H9 (cell line): ENCODE results near the gene TNFSF18. TPM values are rescaled to one million over a fixed set of nuclear protein-coding genes. Genes with fewer than 3 reads are reported as not detected.

Experiments used
- DNase-seq: peaks from one replicate; pipeline ENCODE4 v3.0.0-alpha.2; 2017
- H2AFZ ChIP-seq: one replicate; pipeline ENCODE4 v1.6.1; 2013; ENCODE audit warnings: mild to moderate bottlenecking, low read length, control low read depth, moderate library complexity
- H2AK5ac ChIP-seq: 2 replicates; pipeline ENCODE4 v1.6.1; 2013; ENCODE audit warnings: low read length, control low read depth, mixed read lengths; ENCODE audit not compliant: insufficient read length
- H2BK120ac ChIP-seq: one replicate; pipeline ENCODE4 v1.6.1; 2013; ENCODE audit warnings: low read depth, mild to moderate bottlenecking, low read length, control low read depth, inconsistent platforms; ENCODE audit not compliant: poor library complexity, severe bottlenecking
- H2BK12ac ChIP-seq: 2 replicates; pipeline ENCODE4 v1.6.1; 2013; ENCODE audit warnings: low read length, control low read depth, mixed read lengths, low read depth; ENCODE audit not compliant: insufficient read length
- H2BK15ac ChIP-seq: 2 replicates; pipeline ENCODE4 v1.6.1; 2013; ENCODE audit warnings: low read depth, low read length, control low read depth
- H2BK20ac ChIP-seq: one replicate; pipeline ENCODE4 v1.6.1; 2013; ENCODE audit warnings: low read depth, mild to moderate bottlenecking, low read length, control low read depth, inconsistent platforms; ENCODE audit not compliant: poor library complexity, severe bottlenecking
- H2BK5ac ChIP-seq: 2 replicates; pipeline ENCODE4 v1.6.1; 2013; ENCODE audit warnings: low read length, control low read depth, mixed read lengths; ENCODE audit not compliant: insufficient read length
- H3K14ac ChIP-seq: 2 replicates; pipeline ENCODE4 v1.6.1; 2013; ENCODE audit warnings: low read length, control low read depth; ENCODE audit not compliant: insufficient read depth
- H3K18ac ChIP-seq: 2 replicates; pipeline ENCODE4 v1.6.1; 2013; ENCODE audit warnings: low read depth, mild to moderate bottlenecking, mixed read lengths, low read length, control low read depth; ENCODE audit not compliant: insufficient read length
- H3K23ac ChIP-seq: 2 replicates; pipeline ENCODE4 v1.6.1; 2013; ENCODE audit warnings: low read length, control low read depth, mixed read lengths, low read depth; ENCODE audit not compliant: insufficient read length
- H3K23me2 ChIP-seq: 2 replicates; pipeline ENCODE4 v1.6.1; 2013; ENCODE audit warnings: low read depth, mild to moderate bottlenecking, mixed read lengths, low read length, control low read depth; ENCODE audit not compliant: insufficient read length, poor library complexity, severe bottlenecking
- H3K27ac ChIP-seq: 2 replicates; pipeline ENCODE4 v1.5.1; 2013; ENCODE audit warnings: low read length, control low read depth, mixed read lengths, low read depth; ENCODE audit not compliant: insufficient read length
- H3K27me3 ChIP-seq: 2 replicates; pipeline ENCODE4 v1.6.1; 2013; ENCODE audit warnings: low read length, control low read depth, inconsistent platforms; ENCODE audit not compliant: insufficient read depth
- H3K4ac ChIP-seq: 2 replicates; pipeline ENCODE4 v1.6.1; 2013; ENCODE audit warnings: low read depth, mild to moderate bottlenecking, control low read depth, inconsistent platforms, low read length, moderate library complexity
- H3K4me1 ChIP-seq: 2 replicates; pipeline ENCODE4 v1.6.1; 2013; ENCODE audit warnings: low read length, control low read depth, inconsistent platforms; ENCODE audit not compliant: insufficient read depth
- H3K4me2 ChIP-seq: 2 replicates; pipeline ENCODE4 v1.6.1; 2013; ENCODE audit warnings: low read length, control low read depth, mixed read lengths; ENCODE audit not compliant: insufficient read length, insufficient read depth
- H3K56ac ChIP-seq: 2 replicates; pipeline ENCODE4 v1.6.1; 2013; ENCODE audit warnings: low read depth, mild to moderate bottlenecking, mixed read lengths, low read length, control low read depth; ENCODE audit not compliant: insufficient read length
- H3K79me1 ChIP-seq: 2 replicates; pipeline ENCODE4 v1.6.1; 2013; ENCODE audit warnings: low read depth, mild to moderate bottlenecking, moderate library complexity, low read length, control low read depth, inconsistent platforms; ENCODE audit not compliant: insufficient read depth, poor library complexity, severe bottlenecking
- H3K79me2 ChIP-seq: 2 replicates; pipeline ENCODE4 v1.6.1; 2013; ENCODE audit warnings: low read length, control low read depth, inconsistent platforms; ENCODE audit not compliant: insufficient read depth
- H3K9ac ChIP-seq: 2 replicates; pipeline ENCODE4 v1.6.1; 2013; ENCODE audit warnings: low read length, control low read depth, mixed read lengths; ENCODE audit not compliant: insufficient read length; ENCODE audit errors: extremely low read depth
- H3K9me3 ChIP-seq: one replicate; pipeline ENCODE4 v1.6.1; 2013; ENCODE audit warnings: low read depth, low read length, inconsistent platforms; ENCODE audit not compliant: control insufficient read depth
- H3T11ph ChIP-seq: one replicate; pipeline ENCODE4 v1.6.1; 2013; ENCODE audit warnings: mild to moderate bottlenecking, low read length, control low read depth, inconsistent platforms
- H4K20me1 ChIP-seq: one replicate; pipeline ENCODE4 v1.6.1; 2013; ENCODE audit not compliant: control insufficient read depth, insufficient read length, insufficient read depth
- H4K5ac ChIP-seq: 2 replicates; pipeline ENCODE4 v1.6.1; 2013; ENCODE audit warnings: low read depth, mild to moderate bottlenecking, mixed read lengths, low read length, control low read depth; ENCODE audit not compliant: insufficient read length
- H4K8ac ChIP-seq: replicated peaks from 2 replicates; pipeline ENCODE4 v1.6.1; 2013; ENCODE audit warnings: low read length, control low read depth, mixed read lengths, low read depth; ENCODE audit not compliant: insufficient read length
- H4K91ac ChIP-seq: 2 replicates; pipeline ENCODE4 v1.6.1; 2013; ENCODE audit warnings: low read depth, mild to moderate bottlenecking, moderate library complexity, mixed read lengths, low read length, control low read depth; ENCODE audit not compliant: insufficient read length
- H3K27ac Mint-ChIP-seq, 3 experiments: 2 replicates in 2 of 3; 3 replicates in 1 of 3; pipeline ENCODE4 v1.8.0; 2020 to 2021; ENCODE audit warnings: mixed read lengths in 3 of 3, mild to moderate bottlenecking in 1 of 3, moderate library complexity in 1 of 3
- H3K27me3 Mint-ChIP-seq: 2 replicates; pipeline ENCODE4 v1.8.0; 2021; ENCODE audit warnings: low read depth, mild to moderate bottlenecking, moderate library complexity, mixed read lengths
- H3K36me3 Mint-ChIP-seq, 3 experiments: 2 replicates in 2 of 3; 3 replicates in 1 of 3; pipeline ENCODE4 v1.8.0; 2020 to 2021; ENCODE audit warnings: low read depth in 3 of 3, mixed read lengths in 3 of 3; ENCODE audit not compliant: insufficient read depth in 1 of 3
- H3K4me1 Mint-ChIP-seq, 2 experiments: 2 replicates each; pipeline ENCODE4 v1.8.0; 2020; ENCODE audit warnings: mixed read lengths in 2 of 2
- H3K4me3 Mint-ChIP-seq, 2 experiments: 2 replicates in 1 of 2; 3 replicates in 1 of 2; pipeline ENCODE4 v1.8.0; 2020 to 2021; ENCODE audit warnings: mild to moderate bottlenecking in 2 of 2, mixed read lengths in 2 of 2, moderate library complexity in 1 of 2
- H3K9me3 Mint-ChIP-seq, 2 experiments: 2 replicates in 1 of 2; 3 replicates in 1 of 2; pipeline ENCODE4 v1.8.0; 2020; ENCODE audit warnings: mild to moderate bottlenecking in 2 of 2, mixed read lengths in 2 of 2, moderate library complexity in 1 of 2
- WGBS: extraction: QIAGEN DNeasy Blood & Tissue Kit; methylation state at CpG from one replicate; pipeline ENCODE4 v1.1.7; 2013; ENCODE audit warnings: missing lambda C conversion rate, low lambda C conversion rate, mixed read lengths; ENCODE audit not compliant: insufficient read length; ENCODE audit errors: extremely low coverage; 5-methylcytosine and 5-hydroxymethylcytosine counted together
- total RNA-seq: library from RNA; stranded (reverse); gene quantifications from 2 replicates; pipeline ENCODE4 v1.2.1, GENCODE V29; 2021
- TF ChIP-seq, protein P1 (sequence below): fragments of 200-600 bp; sonication (generic); conservative IDR thresholded peaks from 3 replicates; pipeline ENCODE4 v1.8.0; 2021; ENCODE audit warnings: antibody characterized with exemption, mild to moderate bottlenecking

The TNFSF18 gene
- total RNA-seq, 1 experiment from 2014 or later = not detected

GRCh38 chr1:173052681-173053196 lies 2.0 kb upstream of the TNFSF18 start:
- Histone ChIP-seq H2BK120ac (no peak overlapping the region), H2BK20ac (no peak overlapping the region), H3K56ac (no peak overlapping the region), H2AFZ (no peak overlapping the region), H2BK5ac (no peak overlapping the region), H3K4me2 (no peak overlapping the region), H3K4me1 (no peaks in the 10 kb centered on the region), H3K79me2 (no peaks in the 10 kb centered on the region), H3K23ac (no peak overlapping the region), H3K9me3 (no peaks in the 10 kb centered on the region), H2BK15ac (no peak overlapping the region), H3K27me3 (no peaks in the 10 kb centered on the region), H3K27ac (no peak overlapping the region), H2AK5ac (no peak overlapping the region), H4K5ac (no peak overlapping the region), H3K18ac (no peak overlapping the region), H4K20me1 (no peaks in the 10 kb centered on the region), H2BK12ac (no peak overlapping the region), H3K14ac (no peak overlapping the region), H4K91ac (no peak overlapping the region), H3K23me2 (no peaks in the 10 kb centered on the region), H3T11ph (no peak overlapping the region), H3K79me1 (no peaks in the 10 kb centered on the region), H3K9ac (no peak overlapping the region), H4K8ac (no peak overlapping the region), H3K4ac (no peak overlapping the region)
- no peaks in the 10 kb centered on the region for H3K4me1 Mint-ChIP-seq
- H3K27me3 Mint-ChIP-seq = no peaks in the 10 kb centered on the region
- WGBS = no CpG with 5 or more reads among the region's 4 CpGs
- no peaks in the 10 kb centered on the region for H3K9me3 Mint-ChIP-seq
- TF ChIP-seq, protein P1, sequence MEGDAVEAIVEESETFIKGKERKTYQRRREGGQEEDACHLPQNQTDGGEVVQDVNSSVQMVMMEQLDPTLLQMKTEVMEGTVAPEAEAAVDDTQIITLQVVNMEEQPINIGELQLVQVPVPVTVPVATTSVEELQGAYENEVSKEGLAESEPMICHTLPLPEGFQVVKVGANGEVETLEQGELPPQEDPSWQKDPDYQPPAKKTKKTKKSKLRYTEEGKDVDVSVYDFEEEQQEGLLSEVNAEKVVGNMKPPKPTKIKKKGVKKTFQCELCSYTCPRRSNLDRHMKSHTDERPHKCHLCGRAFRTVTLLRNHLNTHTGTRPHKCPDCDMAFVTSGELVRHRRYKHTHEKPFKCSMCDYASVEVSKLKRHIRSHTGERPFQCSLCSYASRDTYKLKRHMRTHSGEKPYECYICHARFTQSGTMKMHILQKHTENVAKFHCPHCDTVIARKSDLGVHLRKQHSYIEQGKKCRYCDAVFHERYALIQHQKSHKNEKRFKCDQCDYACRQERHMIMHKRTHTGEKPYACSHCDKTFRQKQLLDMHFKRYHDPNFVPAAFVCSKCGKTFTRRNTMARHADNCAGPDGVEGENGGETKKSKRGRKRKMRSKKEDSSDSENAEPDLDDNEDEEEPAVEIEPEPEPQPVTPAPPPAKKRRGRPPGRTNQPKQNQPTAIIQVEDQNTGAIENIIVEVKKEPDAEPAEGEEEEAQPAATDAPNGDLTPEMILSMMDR = no peak
- H3K4me3 Mint-ChIP-seq = no peak overlapping the region
- DNase-seq = no peak
- H3K27ac Mint-ChIP-seq = no peak overlapping the region; a peak in 1 of 7 replicates
- no peaks in the 10 kb centered on the region for H3K36me3 Mint-ChIP-seq
